Measurements from ENCODE around the gene HSP90AA1. TPM values are rescaled to one million over a fixed set of nuclear protein-coding genes. Genes with fewer than 3 reads are reported as not detected.

The HSP90AA1 gene
- 759 to 1,165 TPM (median 873 TPM) in 5 replicates for total RNA-seq (2022; extraction: Qiagen RNA extraction; ENCODE audit: low read depth)

GRCh38 chr14:102086972-102087761 lies at the start of gene HSP90AA1:
Gene HSP90AA1, minus strand, starts transcription at chr14:102087044. Its CDS starts 666 bp downstream, at chr14:102086378.

Other genes starting within 250 kb of the HSP90AA1 start
- 173 to 263 TPM (median 240 TPM) in 5 replicates for gene DYNC1H1, start 122.5 kb downstream of the HSP90AA1 start, total RNA-seq (2022; extraction: Qiagen RNA extraction; ENCODE audit: low read depth)
- 20.1 to 21.9 TPM (median 20.4 TPM) in 5 replicates for gene WDR20, start 52.9 kb upstream of the HSP90AA1 start, total RNA-seq (2022; extraction: Qiagen RNA extraction; ENCODE audit: low read depth)
- 21.7 to 27.1 TPM (median 23.5 TPM) in 5 replicates for gene MOK, start 218.1 kb upstream of the HSP90AA1 start, total RNA-seq (2022; extraction: Qiagen RNA extraction; ENCODE audit: low read depth)
- 5.8 to 7.2 TPM (median 6.6 TPM) in 5 replicates for gene ZNF839, start 232.7 kb upstream of the HSP90AA1 start, total RNA-seq (2022; extraction: Qiagen RNA extraction; ENCODE audit: low read depth)